GM21526 (cell line): Measurements from ENCODE around the gene PRKRIP1.
"Not testable (repeated sequence)": the region's sequence is repeated elsewhere in the genome, so short reads cannot be mapped to it uniquely, and the experiment has no call there.

Experiments
- ATAC-seq: cut with Tn5 transposase; IDR thresholded peaks from one replicate; pipeline ENCODE4 v1.9.1; 2021; ENCODE audit warnings: moderate library complexity; ENCODE audit not compliant: unreplicated experiment, low FRiP score

The PRKRIP1 gene, protein sequence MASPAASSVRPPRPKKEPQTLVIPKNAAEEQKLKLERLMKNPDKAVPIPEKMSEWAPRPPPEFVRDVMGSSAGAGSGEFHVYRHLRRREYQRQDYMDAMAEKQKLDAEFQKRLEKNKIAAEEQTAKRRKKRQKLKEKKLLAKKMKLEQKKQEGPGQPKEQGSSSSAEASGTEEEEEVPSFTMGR

GRCh38 chr7:102395873-102396709 lies at the start of gene PRKRIP1:
PRKRIP1 (plus strand) TSS chr7:102396363; CDS start chr7:102396412, 49 bp downstream.
- ATAC-seq, result peak; percentile 97

GRCh38 chr7:102346983-102347382 lies 49.2 kb upstream of the PRKRIP1 start:
- not testable (repeated sequence) for ATAC-seq

- ATAC-seq, result not testable (repeated sequence)
Measured at GRCh38 chr7:102356344-102356743, 39.8 kb upstream of the PRKRIP1 start, which contains the start of gene SPDYE6. SPDYE6 (minus strand) TSS chr7:102356444; CDS start chr7:102356023, 421 bp downstream.

- ATAC-seq, result peak; percentile 98
Measured at GRCh38 chr7:102363549-102364393, 32.4 kb upstream of the PRKRIP1 start.

GRCh38 chr7:102364394-102364886 lies 31.7 kb upstream of the PRKRIP1 start:
- not testable (repeated sequence) for ATAC-seq

DNA sequence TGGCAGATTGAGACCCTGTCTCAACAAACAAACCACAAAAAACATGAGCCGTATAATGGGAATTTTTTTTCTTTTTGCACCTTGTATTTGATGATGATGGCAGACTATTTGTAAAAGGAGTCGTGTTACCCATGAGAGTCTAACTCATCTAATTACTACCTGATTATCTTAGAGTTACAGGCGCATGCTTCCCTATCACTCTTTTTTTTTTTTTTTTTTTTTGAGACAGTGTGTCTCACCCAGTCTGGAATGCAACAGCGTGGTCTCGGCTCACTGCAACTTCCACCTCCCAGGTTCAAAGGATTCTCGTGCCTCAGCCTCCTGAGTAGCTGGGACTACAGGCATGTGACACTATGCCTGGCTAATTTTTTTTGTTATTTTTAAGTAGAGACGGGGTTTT lies 30.8 kb upstream of the PRKRIP1 start:
- not testable (repeated sequence) for ATAC-seq

- not testable (repeated sequence) for ATAC-seq
Measured at GRCh38 chr7:102370038-102370437, 26.1 kb upstream of the PRKRIP1 start.

DNA sequence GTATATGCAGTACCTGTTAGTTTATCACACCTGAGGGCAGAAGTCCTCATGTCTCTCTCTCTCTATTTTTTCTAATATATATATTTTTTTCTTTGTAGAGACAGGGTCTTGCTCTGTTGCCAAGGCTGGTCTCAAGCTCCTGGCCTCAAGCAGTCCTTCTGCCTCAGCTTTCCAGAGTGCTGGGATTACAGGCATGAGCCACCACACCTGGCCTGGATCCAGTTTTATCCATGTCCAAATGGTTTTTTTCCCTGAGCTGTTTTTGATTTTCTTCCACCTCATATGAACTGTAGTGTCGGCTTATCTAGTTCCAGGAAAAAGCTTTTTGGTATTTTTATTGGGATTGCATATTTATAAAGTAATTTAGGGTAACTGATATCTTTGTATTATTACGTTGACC lies 23.4 kb upstream of the PRKRIP1 start:
- not testable (repeated sequence) for ATAC-seq

- ATAC-seq, result no peak
Measured at GRCh38 chr7:102376964-102377466, 19.1 kb upstream of the PRKRIP1 start.

DNA sequence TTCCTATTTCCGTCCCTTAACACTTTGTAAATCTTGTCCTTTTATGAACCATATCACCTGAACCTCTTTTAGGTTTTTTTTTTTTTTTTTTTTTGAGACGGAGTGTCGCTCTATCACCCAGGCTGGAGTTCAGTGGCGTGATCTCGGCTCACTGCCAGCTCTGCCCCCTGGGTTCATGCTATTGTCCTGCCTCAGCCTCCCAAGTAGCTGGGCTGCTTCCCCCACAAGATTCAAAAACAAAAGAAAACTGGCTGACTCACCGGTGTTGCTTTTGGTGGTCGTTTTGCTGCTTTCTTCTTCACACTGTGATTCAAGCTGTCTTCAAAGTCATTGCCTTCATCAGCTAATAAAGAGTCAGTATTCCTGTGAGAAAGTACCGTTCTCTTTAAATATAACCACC lies 15.3 kb upstream of the PRKRIP1 start:
- not testable (repeated sequence) for ATAC-seq

- ATAC-seq, result not testable (repeated sequence)
Measured at GRCh38 chr7:102381696-102382425, 14.3 kb upstream of the PRKRIP1 start.

- ATAC-seq, result no peak
Measured at GRCh38 chr7:102387064-102387463, 9.1 kb upstream of the PRKRIP1 start.

- no peak for ATAC-seq
Measured at GRCh38 chr7:102389810-102390209, 6.4 kb upstream of the PRKRIP1 start.

- ATAC-seq, result no peak
Measured at GRCh38 chr7:102390697-102391484, 5.3 kb upstream of the PRKRIP1 start.

DNA sequence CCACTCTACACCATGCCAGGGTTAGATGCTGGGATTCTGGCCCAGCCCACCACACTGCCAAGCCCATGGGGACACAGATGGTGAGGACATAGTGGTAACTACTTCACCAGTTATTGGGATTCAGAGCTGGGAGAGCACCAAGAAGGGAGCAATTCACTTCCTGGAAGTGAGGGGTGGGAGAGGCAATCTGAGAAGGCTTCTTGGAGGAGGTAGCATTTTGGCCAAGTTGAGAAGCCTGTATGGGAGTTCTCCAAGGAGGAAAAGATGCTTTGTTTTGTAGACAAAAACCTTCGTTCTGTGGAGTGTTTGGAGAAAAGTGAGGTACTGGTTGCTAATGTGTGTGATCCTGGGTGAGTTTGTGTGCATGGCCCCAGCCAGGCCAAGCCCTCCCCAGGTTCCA lies 3.8 kb upstream of the PRKRIP1 start:
- ATAC-seq, result no peak

GRCh38 chr7:102393467-102393866 lies 2.7 kb upstream of the PRKRIP1 start:
- no peak for ATAC-seq

- ATAC-seq, result peak; percentile 2
Measured at GRCh38 chr7:102395592-102395872, 631 bp upstream of the PRKRIP1 start.

- ATAC-seq, result no peak
Measured at GRCh38 chr7:102396710-102397019, 502 bp downstream of the PRKRIP1 start.

GRCh38 chr7:102398543-102398942 lies 2.4 kb downstream of the PRKRIP1 start:
- ATAC-seq, result no peak
